ENCODE results near the gene CLCN6.
A peak's percentile ranks its signal among the peaks of the same experiment; 100 is the strongest.

CLCN6 gene

GRCh38 chr1:11771481-11772043 lies 34.4 kb upstream of the CLCN6 start:
- H3K4me3 ChIP-seq (ENCODE audit: low read depth, low read length) = no peak overlapping the region
- no peaks in the 10 kb centered on the region for H3K36me3 ChIP-seq (ENCODE audit: control insufficient read depth in 2 of 2, insufficient read depth in 1 of 2, low read length in 2 of 2)
- H3K9me3 ChIP-seq (ENCODE audit: control insufficient read depth, insufficient read depth, low read depth, low read length) = no peaks in the 10 kb centered on the region
- ChIA-PET POLR2A (interaction anchor here (1.0 kb wide), 1 partner anchor 137 kb away, joined by 3 read pairs; no protein-coding TSS in a partner anchor), CTCF (interaction anchor here (1.1 kb wide), 1 partner anchor 14 kb away, joined by 3 read pairs; no protein-coding TSS in a partner anchor)
- no peak overlapping the region for H3K27ac ChIP-seq (ENCODE audit: extremely low read depth, low read depth, low read length)
- TF ChIP-seq ZNF654 (tag by site-specific recombination; IDR thresholded peaks at IDR 0.05; ENCODE audit: low read depth) (no peak), ZNF221 (tag by site-specific recombination; IDR thresholded peaks at IDR 0.05; ENCODE audit: borderline replicate concordance) (no peak), GLI4 (tag by site-specific recombination; IDR thresholded peaks at IDR 0.05) (no peak), ELK4 (IDR thresholded peaks at IDR 0.05; ENCODE audit: borderline replicate concordance, low read depth, low read length) (no peak), ZNF18 (tag by site-specific recombination; IDR thresholded peaks at IDR 0.05) (no peak), PBX3 (CRISPR knock-in tag; IDR thresholded peaks at IDR 0.05) (no peak)
- no peaks in the 10 kb centered on the region for H3K4me1 ChIP-seq (ENCODE audit: control insufficient read depth, insufficient read depth, low read length)

- Histone ChIP-seq H3K9me3 (ENCODE audit: control insufficient read depth, insufficient read depth, low read depth, low read length) (no peaks in the 10 kb centered on the region), H3K4me3 (ENCODE audit: low read depth, low read length) (no peak overlapping the region), H3K4me1 (ENCODE audit: control insufficient read depth, insufficient read depth, low read length) (no peaks in the 10 kb centered on the region), H3K27ac (ENCODE audit: extremely low read depth, low read depth, low read length) (no peak overlapping the region), H3K36me3 (ENCODE audit: control insufficient read depth in 2 of 2, insufficient read depth in 1 of 2, low read length in 2 of 2) (no peaks in the 10 kb centered on the region)
- no peak for TF ChIP-seq MYNN (tag by site-specific recombination; IDR thresholded peaks at IDR 0.05; ENCODE audit: borderline replicate concordance)
- TF ChIP-seq ZNF529 (tag by site-specific recombination; IDR thresholded peaks at IDR 0.05; ENCODE audit: insufficient replicate concordance) = no peak
- TF ChIP-seq ZBTB17 (tag by site-specific recombination; IDR thresholded peaks at IDR 0.05) = peak; percentile 87
- POLR2A ChIA-PET = no interaction called here
- CTCF ChIA-PET = interaction anchor here (0.9 kb wide), 1 partner anchor 12 kb away, joined by 3 read pairs; no protein-coding TSS in a partner anchor
These were observed 33.5 kb upstream of the CLCN6 start for GRCh38 chr1:11772458-11772857.

- no peak overlapping the region for H3K27ac ChIP-seq (ENCODE audit: extremely low read depth, low read depth, low read length)
- no peaks in the 10 kb centered on the region for H3K4me1 ChIP-seq (ENCODE audit: control insufficient read depth, insufficient read depth, low read length)
- CTCF ChIA-PET = interaction anchor here (2.0 kb wide), 1 partner anchor 11 kb away, joined by 14 read pairs; no protein-coding TSS in a partner anchor
- H3K9me3 ChIP-seq (ENCODE audit: control insufficient read depth, insufficient read depth, low read depth, low read length) = no peaks in the 10 kb centered on the region
- no peaks in the 10 kb centered on the region for H3K36me3 ChIP-seq (ENCODE audit: control insufficient read depth in 2 of 2, insufficient read depth in 1 of 2, low read length in 2 of 2)
- TF ChIP-seq PATZ1 (tag by site-specific recombination; IDR thresholded peaks at IDR 0.05) = no peak
- no peak for TF ChIP-seq BCL6B (tag by site-specific recombination; IDR thresholded peaks at IDR 0.05)
- no peak for TF ChIP-seq ZNF214 (tag by site-specific recombination; IDR thresholded peaks at IDR 0.05; ENCODE audit: borderline replicate concordance)
- no peak overlapping the region for H3K4me3 ChIP-seq (ENCODE audit: low read depth, low read length)
- POLR2A ChIA-PET = no interaction called here
These were observed 31.2 kb upstream of the CLCN6 start for GRCh38 chr1:11774753-11775152.

All from HEK293 (cell line).